Testis (tissue), 3 donors: ENCODE data around the gene TBL1X. TPM values are rescaled to one million over a fixed set of nuclear protein-coding genes. Genes with fewer than 3 reads are reported as not detected.

Source experiments
- DNase-seq: peaks from one replicate; pipeline ENCODE4 v3.0.0-alpha.2; 2019
- H3K27ac ChIP-seq, 2 donors: fragments of 200-600 bp; sonication (generic); one replicate each; pipeline ENCODE4 v1.5.1; 2019
- H3K27me3 ChIP-seq: fragments of 200-600 bp; sonication (generic); one replicate; pipeline ENCODE4 v1.5.1; 2019
- H3K36me3 ChIP-seq: fragments of 200-600 bp; sonication (generic); one replicate; pipeline ENCODE4 v1.5.1; 2017; ENCODE audit warnings: low read depth; ENCODE audit errors: missing control alignments
- H3K4me1 ChIP-seq: fragments of 200-600 bp; sonication (generic); one replicate; pipeline ENCODE4 v1.5.1; 2019
- H3K4me3 ChIP-seq, 2 donors: fragments of 200-600 bp; sonication (generic); one replicate each; pipeline ENCODE4 v1.5.1; 2017 to 2019
- H3K9me3 ChIP-seq: fragments of 200-600 bp; sonication (generic); one replicate; pipeline ENCODE4 v1.5.1; 2017
- CTCF ChIP-seq, 3 experiments: fragments of 450-650 bp in 2 of 3; fragments of 200-600 bp in 1 of 3; sonication (generic) in 1 of 3; IDR thresholded peaks; one replicate each; pipeline ENCODE4 v1.5.1; 2016 to 2019; ENCODE audit warnings: antibody characterized with exemption in 3 of 3, mild to moderate bottlenecking in 2 of 3, moderate library complexity in 1 of 3
- POLR2A ChIP-seq: fragments of 450-650 bp; IDR thresholded peaks from one replicate; pipeline ENCODE4 v1.6.1; 2017; ENCODE audit warnings: antibody characterized with exemption, mild to moderate bottlenecking, moderate library complexity
- WGBS, 2 donors: methylation state at CpG; one replicate each; pipeline ENCODE4 v1.1.5; 2018; 5-methylcytosine and 5-hydroxymethylcytosine counted together
- intact Hi-C: fragments of 100-400 bp; cut with DNase I; formaldehyde crosslinking; loops from one replicate; pipeline ENCODE4 v1.15.1; 2023; ENCODE audit warnings: low total_unique reads
- polyA plus RNA-seq: library from polyadenylated mRNA; stranded (reverse); fragments of 350-450 nt; fragmentation: Illumina TruSeq; extraction: RNeasy Lipid Tissue Mini Kit (QIAGEN cat#74804); gene quantifications from one replicate; pipeline ENCODE4 v1.2.3, GENCODE V29; 2014; ENCODE audit warnings: low read depth, low replicate concordance; ENCODE audit not compliant: insufficient read depth
- total RNA-seq, 2 donors: library from RNA; depleted of rRNA; stranded (reverse); fragments of >200 nt; gene quantifications; one replicate each; pipeline ENCODE4 v1.2.3, GENCODE V29; 2016

TBL1X gene
- total and polyA plus RNA-seq, 3 donors from 2014 or later: 24.0 to 69.2 (median 48.1) TPM

DNA sequence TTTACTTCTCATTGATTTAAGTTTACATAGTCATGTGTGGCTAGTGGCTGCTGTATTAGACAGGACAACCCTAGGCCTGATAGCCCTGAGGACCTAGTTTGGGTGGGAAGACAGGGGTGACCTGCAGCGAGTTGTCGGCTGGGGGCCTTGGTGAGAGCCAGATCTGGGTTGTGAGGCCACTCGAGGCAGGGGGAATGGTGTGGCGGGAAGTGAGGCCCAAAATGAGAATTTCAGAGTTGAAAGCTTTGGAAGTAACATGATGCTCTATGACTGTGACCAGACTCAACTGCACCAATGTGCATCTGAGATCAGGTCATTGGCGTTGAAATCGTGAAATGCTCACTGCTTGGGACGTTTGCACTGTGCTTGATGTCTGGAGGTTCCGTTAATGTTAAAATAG, 72.9 kb downstream of the TBL1X start:
- Histone ChIP-seq H3K27me3 (no peaks in the 10 kb centered on the region), H3K4me1 (no peaks in the 10 kb centered on the region), H3K9me3 (no peaks in the 10 kb centered on the region), H3K4me3 (no peak overlapping the region), H3K36me3 (no peaks in the 10 kb centered on the region), H3K27ac (no peak overlapping the region)
- 83 to 90% methylated on average over 5 to 8 of the region's 8 CpGs for WGBS, 2 donors
- DNase-seq: no peak
- TF ChIP-seq POLR2A (no peak), CTCF (IDR thresholded peaks at IDR 0.05) (no peak)
- intact Hi-C loops: no loop called here

DNA sequence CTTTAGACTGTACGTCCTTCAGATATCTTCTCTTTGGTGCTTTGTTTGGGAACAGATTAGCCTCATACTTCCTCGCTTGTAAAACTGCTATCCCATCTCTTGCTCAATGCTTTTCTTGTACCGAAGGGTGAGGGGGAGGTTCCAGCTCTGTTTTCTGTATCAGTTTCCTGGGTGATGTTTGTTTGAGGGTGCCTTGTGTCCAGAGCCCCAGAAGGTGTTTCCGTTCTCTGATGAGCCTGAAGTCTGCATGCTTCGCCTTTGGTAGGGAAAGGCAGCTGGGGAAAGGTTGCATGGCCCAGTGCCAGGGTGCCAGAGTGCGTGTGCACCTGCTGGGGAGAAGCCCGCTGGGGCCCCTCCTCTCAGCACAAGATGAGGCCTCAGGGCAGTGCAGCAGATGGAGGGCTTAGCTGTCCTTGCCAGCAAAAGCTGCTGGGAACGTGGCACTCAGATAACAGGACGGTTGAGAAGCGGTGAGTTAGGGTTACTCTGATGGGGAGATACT, 73.7 kb downstream of the TBL1X start:
- DNase-seq: peak; percentile 54
- WGBS, 2 donors: 57 to 85% methylated on average over 2 to 10 of the region's 10 CpGs
- H3K9me3 ChIP-seq: no peaks in the 10 kb centered on the region
- H3K4me3 ChIP-seq: no peak overlapping the region
- H3K27me3 ChIP-seq: no peaks in the 10 kb centered on the region
- H3K36me3 ChIP-seq: no peaks in the 10 kb centered on the region
- H3K4me1 ChIP-seq: no peaks in the 10 kb centered on the region
- intact Hi-C loops: no loop called here
- TF ChIP-seq CTCF (IDR thresholded peaks at IDR 0.05) (no peak), POLR2A (no peak)
- no peak overlapping the region for H3K27ac ChIP-seq

DNA sequence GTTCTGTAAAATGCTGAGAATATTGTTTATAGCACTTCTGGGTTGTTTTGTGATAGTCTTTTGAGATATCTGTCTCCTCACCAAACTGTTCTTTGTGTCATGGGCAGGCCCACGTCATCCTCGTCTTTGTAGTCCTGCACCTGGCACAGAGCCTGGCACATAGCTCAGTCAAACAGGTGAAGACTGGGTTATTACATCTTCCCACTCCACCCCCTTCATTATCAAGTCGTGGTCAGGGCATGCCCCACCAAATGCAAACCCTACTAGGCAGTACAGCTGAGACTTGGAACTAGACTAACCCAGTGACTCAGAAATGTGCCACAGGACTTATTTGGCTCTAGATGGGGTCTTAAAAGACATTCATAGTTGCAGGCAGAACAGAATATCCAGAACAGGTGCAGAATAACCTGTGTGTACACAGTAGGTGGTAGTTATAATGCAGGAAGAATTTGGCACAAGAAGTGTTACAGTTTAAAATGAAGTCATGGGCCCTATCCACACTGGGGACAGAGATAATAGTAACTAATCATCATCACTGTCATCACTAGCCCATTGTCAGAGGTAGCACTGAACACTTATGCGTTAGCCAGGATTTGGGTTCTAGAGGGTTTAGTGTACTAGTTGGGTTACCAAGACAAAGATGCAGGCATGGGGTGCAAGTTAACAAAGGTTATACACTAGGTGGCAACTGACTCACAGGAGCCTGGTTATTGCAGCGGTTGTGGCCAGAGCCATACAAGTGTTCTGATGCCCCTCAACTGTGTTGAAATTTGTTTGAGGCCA, 74.9 kb downstream of the TBL1X start:
- TF ChIP-seq CTCF (IDR thresholded peaks at IDR 0.05) (no peak), POLR2A (no peak)
- no peak for DNase-seq
- no peaks in the 10 kb centered on the region for H3K4me1 ChIP-seq
- intact Hi-C loops: no loop called here
- H3K27ac ChIP-seq: no peak overlapping the region
- no peaks in the 10 kb centered on the region for H3K36me3 ChIP-seq
- WGBS, 2 donors: 67 to 97% methylated on average over 5 of the region's 5 CpGs
- no peaks in the 10 kb centered on the region for H3K27me3 ChIP-seq
- no peaks in the 10 kb centered on the region for H3K9me3 ChIP-seq
- no peak overlapping the region for H3K4me3 ChIP-seq

GRCh38 chrX:9542106-9542760, 77.4 kb downstream of the TBL1X start:
- Histone ChIP-seq H3K27ac (no peak overlapping the region), H3K27me3 (no peaks in the 10 kb centered on the region), H3K36me3 (no peaks in the 10 kb centered on the region), H3K4me1 (no peaks in the 10 kb centered on the region), H3K9me3 (no peaks in the 10 kb centered on the region), H3K4me3 (no peak overlapping the region)
- no peak for DNase-seq
- TF ChIP-seq POLR2A: no peak
- no peak for TF ChIP-seq CTCF (IDR thresholded peaks at IDR 0.05)
- intact Hi-C loops: no loop called here
- WGBS, 2 donors: 87 to 99% methylated on average over 10 to 11 of the region's 13 CpGs
